ENCODE data around the gene DPP10.
A peak's percentile ranks its signal among the peaks of the same experiment; 100 is the strongest.

The DPP10 gene

GRCh38 chr2:115219296-115219695 lies 776.9 kb downstream of the DPP10 start:
- DNase-seq = no peak

GRCh38 chr2:115234186-115234585 lies 791.7 kb downstream of the DPP10 start:
- DNase-seq = no peak

- DNase-seq = no peak
Observed at GRCh38 chr2:115234737-115235136, 792.3 kb downstream of the DPP10 start.

DNA sequence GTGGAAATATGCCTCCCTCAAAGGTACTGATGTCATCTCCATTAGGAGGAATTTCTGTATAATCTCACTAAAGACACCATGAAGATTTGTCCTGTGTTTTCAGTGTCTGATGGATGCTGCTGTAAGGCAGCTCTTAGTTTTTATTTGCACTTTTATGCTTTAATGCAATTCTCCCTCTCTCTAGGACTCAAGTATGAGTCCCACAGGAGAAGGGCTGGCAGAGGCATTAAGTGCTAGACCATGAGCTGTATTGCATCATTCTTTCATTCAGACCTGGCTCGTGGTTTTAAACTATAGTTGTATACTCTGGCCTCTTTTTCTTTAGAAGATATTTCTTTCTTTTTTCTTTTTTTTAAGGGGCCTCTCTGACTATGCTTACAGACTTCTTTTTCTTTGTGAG lies 805.6 kb downstream of the DPP10 start:
- DNase-seq = no peak

GRCh38 chr2:115277366-115277765 lies 834.9 kb downstream of the DPP10 start:
- DNase-seq = no peak

DNA sequence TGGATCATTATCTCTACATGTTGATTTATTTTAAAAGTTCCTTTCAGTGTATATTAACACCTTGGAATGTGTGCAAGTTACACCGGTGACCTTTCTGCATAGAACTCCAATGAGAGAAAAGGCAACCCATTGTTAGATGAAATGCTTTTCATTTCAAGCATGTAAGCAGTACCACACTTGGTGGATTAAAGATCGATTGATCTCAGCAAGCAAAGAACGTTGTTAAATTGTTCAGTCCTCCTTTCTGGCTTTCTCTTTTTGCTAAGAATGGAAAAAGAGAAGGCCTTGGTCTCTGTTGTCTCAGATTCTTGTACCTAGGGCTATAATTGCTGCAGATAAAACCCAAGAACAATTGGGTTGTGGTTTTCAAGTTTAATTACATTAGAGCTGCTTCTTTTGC lies 843.0 kb downstream of the DPP10 start:
- no peak for DNase-seq

DNA sequence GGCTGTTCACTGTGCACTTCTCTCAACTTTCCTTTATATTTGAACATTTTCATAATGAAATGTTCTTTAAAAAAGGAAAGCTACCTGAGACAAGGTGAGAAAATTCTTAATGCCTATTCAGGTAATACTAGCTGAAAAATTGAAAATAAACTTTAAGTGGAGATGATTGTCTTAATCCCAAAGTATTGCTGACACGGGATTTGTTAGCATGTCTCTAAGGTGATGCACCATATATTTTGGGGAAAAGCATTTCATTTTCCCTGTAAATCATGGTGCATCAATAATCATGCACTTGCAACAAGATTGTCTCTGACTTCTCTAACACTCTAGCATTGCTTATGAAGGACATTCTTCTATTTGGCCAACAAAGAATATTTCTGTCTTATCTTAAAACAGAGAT lies 848.0 kb downstream of the DPP10 start:
- no peak for DNase-seq

GRCh38 chr2:115292742-115293141 lies 850.3 kb downstream of the DPP10 start:
- DNase-seq = no peak

DNA sequence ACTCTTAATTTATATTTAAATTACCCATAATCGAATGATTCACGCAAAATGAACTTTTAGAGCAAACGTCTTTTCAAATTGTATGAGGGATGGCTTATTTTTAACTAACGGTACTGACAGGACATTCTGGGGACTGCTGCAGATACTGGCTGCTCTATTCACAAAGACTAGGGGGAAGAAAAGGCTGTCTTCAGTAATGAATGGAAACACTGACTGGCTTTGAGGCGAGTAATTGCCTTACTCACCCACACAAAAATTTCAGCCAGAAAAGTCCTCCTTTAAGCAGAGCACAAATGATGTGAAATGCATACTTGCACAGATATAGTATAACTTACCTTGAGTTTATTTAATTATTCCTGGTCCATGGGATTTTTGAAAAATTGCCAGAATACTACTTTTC lies 852.6 kb downstream of the DPP10 start:
- DNase-seq = peak in 2 of 51 donors; percentile 2 to 10

- no peak for DNase-seq
Observed at GRCh38 chr2:115297056-115297455, 854.6 kb downstream of the DPP10 start.

DNA sequence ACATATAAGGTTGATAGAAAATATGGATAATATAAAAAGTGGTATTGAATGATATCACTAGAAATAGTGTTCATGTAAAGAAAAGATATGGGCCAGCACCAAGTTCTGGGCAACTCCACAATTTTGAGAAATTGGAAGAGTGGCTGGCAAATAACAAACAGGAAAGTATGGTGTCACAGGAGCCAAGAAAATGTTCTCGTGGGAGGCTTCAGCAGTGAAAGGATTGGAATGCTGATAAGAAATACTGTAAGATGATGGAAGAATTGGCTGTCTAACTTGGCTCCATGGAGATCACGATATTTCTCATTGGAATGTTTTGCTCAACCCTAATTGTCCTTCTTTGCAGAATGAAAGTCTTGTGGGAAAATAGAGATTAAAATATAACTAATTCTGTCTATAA lies 856.8 kb downstream of the DPP10 start:
- no peak for DNase-seq

DNA sequence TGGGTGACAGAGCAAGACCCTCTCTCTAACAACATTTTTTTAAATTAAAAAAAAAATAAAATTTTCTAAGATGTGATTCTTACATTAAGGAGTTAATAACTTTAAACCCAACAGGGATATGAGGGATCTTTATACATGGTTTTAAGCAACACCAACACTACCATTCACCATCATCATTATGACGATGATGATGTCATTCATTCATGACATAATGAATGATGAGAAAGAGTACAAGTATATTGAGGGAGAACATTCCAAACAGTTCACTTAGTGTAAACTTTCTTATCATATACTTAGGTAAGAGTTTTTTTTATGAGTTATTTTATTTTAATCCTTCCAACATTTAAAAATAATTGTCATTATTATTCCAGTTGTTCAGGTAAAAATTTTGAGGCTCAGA lies 863.3 kb downstream of the DPP10 start:
- DNase-seq = no peak

- DNase-seq = no peak
Observed at GRCh38 chr2:115314119-115314518, 871.7 kb downstream of the DPP10 start.

- DNase-seq = no peak
Observed at GRCh38 chr2:115327061-115327460, 884.6 kb downstream of the DPP10 start.

DNA sequence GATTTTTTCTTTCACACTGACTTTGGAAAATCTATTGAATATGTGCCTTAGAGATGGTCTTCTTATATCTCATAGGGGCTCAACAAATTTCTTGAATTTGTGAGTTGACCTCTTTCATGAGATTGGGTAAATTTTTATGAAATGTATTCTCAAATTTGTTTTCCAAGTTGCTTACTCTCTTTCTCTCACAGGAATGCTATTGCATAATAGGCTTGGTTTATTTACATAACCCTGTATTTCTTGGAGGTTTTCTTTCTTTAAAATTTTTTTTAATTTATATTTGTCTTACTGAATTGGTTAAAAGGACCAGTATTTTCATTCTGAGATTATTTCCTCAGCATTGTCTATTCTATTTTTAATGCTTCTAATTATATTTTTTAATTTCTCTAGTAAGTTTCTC lies 917.1 kb downstream of the DPP10 start:
- DNase-seq = no peak

GRCh38 chr2:115364093-115364492 lies 921.7 kb downstream of the DPP10 start:
- no peak for DNase-seq

DNA sequence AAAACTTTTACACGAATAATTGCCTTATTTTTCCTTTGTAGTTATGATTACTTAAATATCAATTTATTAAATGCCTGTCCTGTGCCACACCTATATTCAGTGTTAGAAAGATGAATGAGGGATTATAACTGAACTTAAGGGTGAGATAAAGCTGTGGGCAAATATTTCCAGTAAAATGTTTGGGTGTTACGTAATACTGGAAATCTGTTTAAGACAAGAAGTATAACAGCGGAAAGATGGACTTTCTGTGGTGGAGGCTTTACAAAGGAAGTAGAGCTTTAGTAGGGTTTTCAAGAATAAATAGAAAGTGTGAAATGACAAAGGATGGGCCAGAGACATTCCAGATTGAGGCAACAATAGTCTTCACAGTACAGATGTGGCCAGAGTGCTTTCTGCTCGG lies 927.0 kb downstream of the DPP10 start:
- DNase-seq = no peak

DNA sequence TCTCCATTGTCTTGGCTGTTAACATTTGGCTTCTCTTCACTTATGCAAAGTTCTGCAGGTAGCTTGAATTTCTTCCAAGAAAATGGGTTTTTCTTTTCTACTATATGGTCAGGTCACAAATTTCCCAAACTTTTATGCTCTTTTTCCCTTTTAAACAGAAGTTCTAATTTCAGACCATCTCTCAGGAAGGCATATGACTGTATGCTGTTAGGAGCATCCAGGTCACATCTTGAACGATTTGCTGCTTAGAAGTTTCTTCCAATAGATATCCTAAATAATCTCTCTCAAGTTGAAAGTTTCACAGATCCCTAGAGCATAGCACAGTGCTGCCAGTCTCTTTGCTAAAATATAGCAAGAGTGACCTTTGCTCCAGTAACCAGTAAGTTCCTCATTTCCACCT lies 932.5 kb downstream of the DPP10 start:
- DNase-seq = no peak

DNA sequence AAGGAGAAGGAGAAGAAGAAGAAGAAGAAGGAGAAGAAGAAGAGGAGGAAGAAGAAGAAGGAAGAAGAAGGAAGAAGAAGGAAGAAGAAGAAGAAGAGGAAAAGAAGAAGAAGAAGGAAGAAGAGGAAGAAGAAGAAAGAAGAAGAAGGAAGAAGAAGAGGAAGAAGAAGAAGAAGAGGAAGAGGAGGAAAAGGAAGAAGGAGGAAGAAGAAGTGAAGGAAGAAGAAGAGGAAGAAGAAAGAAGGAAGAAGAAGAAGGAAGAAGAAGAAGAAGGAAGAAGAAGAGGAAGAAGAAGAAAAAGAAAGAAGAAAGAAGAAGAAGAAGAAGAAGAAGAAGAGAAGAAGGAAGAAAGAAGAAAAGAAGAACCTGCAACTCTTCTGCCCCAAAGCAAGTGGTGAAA lies 942.0 kb downstream of the DPP10 start:
- no peak for DNase-seq

GRCh38 chr2:115386465-115386864 lies 944.0 kb downstream of the DPP10 start:
- DNase-seq = no peak

GRCh38 chr2:115389024-115389423 lies 946.6 kb downstream of the DPP10 start:
- no peak for DNase-seq

DNA sequence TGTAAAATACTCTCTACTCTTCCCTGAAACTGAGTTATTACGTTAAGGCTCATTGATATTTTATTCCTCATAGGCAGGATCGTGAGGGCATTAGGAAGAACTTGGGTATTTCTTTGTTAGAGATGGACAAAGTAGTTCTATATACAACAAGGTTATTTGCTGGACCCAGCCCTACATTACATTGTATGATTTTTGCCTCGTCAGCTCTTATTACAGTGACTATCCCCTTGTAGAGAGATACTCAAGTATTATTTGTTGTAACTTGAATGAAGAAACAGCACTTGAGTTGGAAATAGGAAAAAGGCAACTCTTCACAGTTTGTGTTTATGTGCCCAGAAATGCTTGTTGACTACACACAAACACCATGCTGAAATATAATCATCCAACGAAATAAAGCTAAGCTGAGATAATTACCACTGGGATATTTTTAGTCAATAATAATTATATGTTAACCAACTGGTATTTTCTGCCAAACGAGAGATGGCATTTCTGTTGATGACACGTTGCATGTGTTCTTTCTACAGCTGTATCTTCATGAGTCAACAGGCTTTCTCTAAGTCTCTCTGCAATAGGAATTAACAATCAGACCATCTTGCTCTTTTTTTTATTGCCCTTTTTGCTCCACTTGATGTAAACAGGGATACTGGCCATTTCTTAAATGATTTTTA lies 947.6 kb downstream of the DPP10 start:
- no peak for DNase-seq

- no peak for DNase-seq
Observed at GRCh38 chr2:115396579-115396978, 954.1 kb downstream of the DPP10 start.

DNA sequence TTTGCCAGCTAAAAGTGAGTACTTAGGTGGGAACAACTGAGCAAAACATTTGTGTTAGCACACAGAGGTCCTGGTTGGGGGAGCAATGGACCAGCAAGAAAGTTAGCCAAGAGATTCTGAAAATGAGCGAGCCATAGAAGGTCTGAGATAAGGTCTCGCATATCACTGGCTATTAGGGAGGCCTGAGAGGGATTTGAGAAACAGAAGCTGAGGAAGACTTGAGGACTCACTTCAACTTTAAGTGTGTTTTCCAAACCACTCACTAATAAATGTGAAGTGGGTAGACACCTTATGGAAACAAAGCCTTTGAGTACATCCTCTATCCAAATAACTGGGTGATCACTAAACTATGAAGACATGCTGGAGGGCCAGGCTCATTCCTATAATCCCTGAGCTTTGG lies 958.5 kb downstream of the DPP10 start:
- no peak for DNase-seq

All from hypothalamus (tissue), 51 donors.